RWPE1 (cell line): ENCODE data around the gene MED15.
A peak's percentile ranks its signal among the peaks of the same experiment; 100 is the strongest.

Source experiments
- CTCF ChIA-PET: fragments of 350-600 bp; sonication (Branson Sonifier 250); formaldehyde crosslinking; extraction: SDS; loops from one replicate; lab custom pipeline; 2021; lab: Yijun Ruan, JAX
- POLR2A ChIA-PET: fragments of 400-600 bp; formaldehyde crosslinking; extraction: SDS; loops from one replicate; lab custom pipeline; 2020; ENCODE audit warnings: antibody characterized with exemption; ENCODE audit not compliant: low non-redundant PET; lab: Yijun Ruan, JAX
- DNase-seq: peaks from one replicate; pipeline ENCODE4 v3.0.0; 2012; ENCODE audit warnings: low spot score
- H3K27ac ChIP-seq: fragments of 450-650 bp; 2 replicates; pipeline ENCODE4 v1.5.1; 2017
- TF ChIP-seq, protein P1 (sequence below): fragments of 450-650 bp; conservative IDR thresholded peaks from 2 replicates; pipeline ENCODE4 v1.5.1; 2017; ENCODE audit warnings: low read depth, mild to moderate bottlenecking

Gene MED15, protein sequence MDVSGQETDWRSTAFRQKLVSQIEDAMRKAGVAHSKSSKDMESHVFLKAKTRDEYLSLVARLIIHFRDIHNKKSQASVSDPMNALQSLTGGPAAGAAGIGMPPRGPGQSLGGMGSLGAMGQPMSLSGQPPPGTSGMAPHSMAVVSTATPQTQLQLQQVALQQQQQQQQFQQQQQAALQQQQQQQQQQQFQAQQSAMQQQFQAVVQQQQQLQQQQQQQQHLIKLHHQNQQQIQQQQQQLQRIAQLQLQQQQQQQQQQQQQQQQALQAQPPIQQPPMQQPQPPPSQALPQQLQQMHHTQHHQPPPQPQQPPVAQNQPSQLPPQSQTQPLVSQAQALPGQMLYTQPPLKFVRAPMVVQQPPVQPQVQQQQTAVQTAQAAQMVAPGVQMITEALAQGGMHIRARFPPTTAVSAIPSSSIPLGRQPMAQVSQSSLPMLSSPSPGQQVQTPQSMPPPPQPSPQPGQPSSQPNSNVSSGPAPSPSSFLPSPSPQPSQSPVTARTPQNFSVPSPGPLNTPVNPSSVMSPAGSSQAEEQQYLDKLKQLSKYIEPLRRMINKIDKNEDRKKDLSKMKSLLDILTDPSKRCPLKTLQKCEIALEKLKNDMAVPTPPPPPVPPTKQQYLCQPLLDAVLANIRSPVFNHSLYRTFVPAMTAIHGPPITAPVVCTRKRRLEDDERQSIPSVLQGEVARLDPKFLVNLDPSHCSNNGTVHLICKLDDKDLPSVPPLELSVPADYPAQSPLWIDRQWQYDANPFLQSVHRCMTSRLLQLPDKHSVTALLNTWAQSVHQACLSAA

DNA sequence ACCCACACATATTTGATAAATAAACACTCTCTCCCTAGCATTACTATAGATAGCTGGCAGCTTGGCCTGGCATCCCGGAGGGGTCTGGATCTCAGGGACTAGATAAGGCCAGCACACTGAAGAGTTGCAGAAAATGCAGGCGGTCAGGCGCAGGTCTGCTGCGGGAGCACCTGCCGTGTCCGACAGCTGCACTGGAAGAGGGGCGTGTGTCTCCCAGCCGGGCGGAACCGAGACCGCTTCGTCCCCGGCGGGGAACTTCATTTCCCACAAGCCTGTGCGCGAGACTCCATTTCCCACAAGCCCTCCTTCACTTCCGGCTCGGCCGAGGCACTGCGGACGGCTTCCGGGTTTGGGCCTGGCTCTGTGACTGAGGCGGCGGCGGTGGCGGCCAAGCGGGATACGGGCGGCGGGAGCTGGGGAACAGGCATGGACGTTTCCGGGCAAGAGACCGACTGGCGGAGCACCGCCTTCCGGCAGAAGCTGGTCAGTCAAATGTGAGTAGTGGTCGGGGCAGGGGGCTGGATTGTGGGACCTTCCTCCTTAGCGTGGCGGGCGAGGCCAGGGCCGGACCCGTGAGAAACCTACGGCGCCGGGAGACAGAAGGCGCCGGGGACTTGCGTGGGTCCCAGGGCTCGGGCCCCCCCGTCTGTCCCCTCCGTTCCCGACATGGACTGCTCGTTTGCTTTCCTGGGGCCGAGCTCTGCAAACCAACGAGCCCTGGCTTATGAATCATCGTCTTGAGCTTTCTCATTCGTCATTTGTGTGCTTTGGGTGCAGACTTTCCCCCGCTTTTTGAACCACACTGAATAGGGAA, at the start of gene MED15:
Gene MED15 (plus strand): TSS at position 358 of the 814 bp plus-strand sequence. CDS start 69 bp downstream, at position 427.
- H3K27ac ChIP-seq, result peak within 1 kb of the TSS; percentile 94
- ChIA-PET CTCF (no interaction called here), POLR2A (no interaction called here)
- peak; percentile 62 for DNase-seq
- TF ChIP-seq, protein P1, sequence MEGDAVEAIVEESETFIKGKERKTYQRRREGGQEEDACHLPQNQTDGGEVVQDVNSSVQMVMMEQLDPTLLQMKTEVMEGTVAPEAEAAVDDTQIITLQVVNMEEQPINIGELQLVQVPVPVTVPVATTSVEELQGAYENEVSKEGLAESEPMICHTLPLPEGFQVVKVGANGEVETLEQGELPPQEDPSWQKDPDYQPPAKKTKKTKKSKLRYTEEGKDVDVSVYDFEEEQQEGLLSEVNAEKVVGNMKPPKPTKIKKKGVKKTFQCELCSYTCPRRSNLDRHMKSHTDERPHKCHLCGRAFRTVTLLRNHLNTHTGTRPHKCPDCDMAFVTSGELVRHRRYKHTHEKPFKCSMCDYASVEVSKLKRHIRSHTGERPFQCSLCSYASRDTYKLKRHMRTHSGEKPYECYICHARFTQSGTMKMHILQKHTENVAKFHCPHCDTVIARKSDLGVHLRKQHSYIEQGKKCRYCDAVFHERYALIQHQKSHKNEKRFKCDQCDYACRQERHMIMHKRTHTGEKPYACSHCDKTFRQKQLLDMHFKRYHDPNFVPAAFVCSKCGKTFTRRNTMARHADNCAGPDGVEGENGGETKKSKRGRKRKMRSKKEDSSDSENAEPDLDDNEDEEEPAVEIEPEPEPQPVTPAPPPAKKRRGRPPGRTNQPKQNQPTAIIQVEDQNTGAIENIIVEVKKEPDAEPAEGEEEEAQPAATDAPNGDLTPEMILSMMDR, result no peak

DNA sequence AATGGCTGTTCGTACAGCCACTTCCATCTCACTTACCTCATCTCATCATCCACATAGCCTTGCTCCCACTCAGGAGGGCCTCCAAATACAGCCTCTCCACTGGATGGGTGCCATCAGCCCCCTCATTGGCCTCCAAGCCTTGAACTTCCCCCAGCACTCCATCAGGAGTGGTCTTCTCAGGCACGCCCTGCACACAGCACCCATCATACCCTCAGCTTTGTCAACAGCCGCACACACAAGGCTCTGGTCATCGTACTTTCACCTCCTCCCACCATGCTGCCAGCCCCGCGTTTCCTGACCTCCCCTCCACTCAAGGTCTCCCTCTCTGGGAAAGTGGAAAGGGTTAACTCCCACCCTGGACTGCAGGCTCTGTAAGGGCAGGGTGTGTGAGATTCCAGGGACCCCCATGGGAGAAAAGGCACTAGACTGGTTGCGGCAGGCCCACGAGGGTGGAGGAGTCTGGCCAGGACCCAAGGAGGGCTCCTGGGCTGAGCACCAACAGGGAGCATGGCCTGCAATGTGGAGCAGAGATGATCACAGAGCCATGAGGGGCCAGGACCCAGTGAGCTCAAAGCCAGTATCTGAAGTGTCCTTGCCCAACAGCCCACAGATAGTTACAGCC, 48.8 kb upstream of the MED15 start:
- TF ChIP-seq, protein P1, result no peak
- POLR2A ChIA-PET, result no interaction called here
- no peak overlapping the region for H3K27ac ChIP-seq
- CTCF ChIA-PET, result no interaction called here
- DNase-seq, result no peak

DNA sequence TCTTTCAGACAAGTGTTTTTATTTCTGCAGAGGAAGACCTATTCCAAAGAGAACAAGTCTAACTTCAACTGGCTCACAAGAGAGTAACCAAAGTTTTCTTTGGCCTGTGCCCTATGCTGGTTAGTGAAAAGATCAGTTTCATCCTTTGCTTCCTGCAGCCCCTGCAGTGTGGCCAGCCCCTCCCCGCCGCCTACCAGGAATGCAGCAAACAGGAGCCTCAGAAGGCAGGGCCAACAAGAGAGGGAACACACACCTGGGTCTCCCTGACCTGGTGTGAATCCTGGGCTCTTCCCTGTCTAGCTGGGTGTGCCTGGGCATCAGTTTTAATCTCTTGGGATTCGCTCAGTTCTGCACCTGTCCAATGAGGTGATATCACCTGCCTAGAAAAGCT, 48.3 kb upstream of the MED15 start:
- DNase-seq, result no peak
- POLR2A ChIA-PET, result no interaction called here
- no peak overlapping the region for H3K27ac ChIP-seq
- TF ChIP-seq, protein P1, result no peak
- CTCF ChIA-PET, result no interaction called here

DNA sequence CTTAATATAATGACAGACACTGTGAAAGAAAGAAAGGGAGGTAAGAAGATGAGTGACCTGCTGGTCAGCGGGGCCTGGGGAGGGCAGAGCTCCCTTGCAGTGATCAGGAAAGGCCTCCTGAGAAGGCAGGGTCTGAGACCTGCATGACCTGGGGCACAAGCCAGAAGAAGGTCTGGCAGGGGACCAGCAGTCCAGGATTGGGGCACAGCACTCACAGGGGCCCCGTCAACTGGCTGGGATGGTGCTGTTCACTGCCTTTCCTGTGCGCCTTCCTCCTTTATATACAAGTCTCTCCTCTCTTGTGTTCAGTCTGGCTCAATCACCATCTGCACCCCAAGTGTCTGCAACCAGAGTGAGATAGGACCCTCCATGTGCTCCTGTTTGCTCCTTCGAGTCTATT, 47.5 kb upstream of the MED15 start:
- no peak overlapping the region for H3K27ac ChIP-seq
- ChIA-PET POLR2A (no interaction called here), CTCF (no interaction called here)
- no peak for DNase-seq
- TF ChIP-seq, protein P1, result no peak

DNA sequence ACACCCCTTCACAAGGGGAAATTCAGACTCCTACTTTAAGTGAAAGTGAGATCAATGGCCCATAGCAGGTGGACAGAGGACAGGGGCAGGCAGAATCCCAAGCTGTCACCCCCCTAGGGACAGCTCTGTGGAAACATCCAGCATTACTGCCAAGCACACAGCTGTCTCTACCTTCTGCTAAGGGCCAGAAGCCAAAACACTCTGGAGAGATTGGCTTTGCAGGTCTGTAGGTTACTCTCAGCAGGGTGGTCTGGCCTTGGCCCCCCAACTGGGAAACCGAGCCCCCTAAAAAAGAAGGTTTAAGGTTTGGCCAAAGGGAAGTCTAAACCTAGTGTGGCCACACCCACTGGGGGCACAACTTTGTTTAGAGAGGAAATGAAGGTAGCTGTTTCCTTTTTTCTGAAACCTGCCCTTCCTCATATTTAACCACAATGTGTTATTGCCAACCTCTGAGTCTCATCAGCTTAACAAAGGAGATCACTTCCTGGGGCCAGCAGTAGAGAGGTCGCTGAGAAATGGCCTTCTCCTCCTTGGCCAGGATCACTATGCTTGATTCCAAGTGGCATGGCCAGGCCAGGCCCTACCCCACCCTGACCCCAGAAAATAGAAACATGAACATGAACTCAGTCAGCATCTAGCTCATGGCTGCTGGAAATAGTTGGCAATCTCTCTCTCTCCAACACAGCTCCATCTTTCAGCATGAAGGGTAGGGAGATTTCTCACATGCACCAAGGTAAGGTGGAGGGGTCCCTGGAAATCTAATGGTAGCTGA, 43.9 kb upstream of the MED15 start:
- POLR2A ChIA-PET, result no interaction called here

More for the DNA sequence above, 43.9 kb upstream of the MED15 start:
- CTCF ChIA-PET, result interaction anchor here (0.5 kb wide), 1 partner anchor 45 kb away, joined by 4 read pairs; no protein-coding TSS in a partner anchor
- DNase-seq, result no peak
- TF ChIP-seq, protein P1, result no peak
- H3K27ac ChIP-seq, result no peak overlapping the region
